ENCODE data around the gene BLACAT1.
"Not testable (repeated sequence)": the region's sequence is repeated elsewhere in the genome, so short reads cannot be mapped to it uniquely, and the experiment has no call there.

Gene BLACAT1

DNA sequence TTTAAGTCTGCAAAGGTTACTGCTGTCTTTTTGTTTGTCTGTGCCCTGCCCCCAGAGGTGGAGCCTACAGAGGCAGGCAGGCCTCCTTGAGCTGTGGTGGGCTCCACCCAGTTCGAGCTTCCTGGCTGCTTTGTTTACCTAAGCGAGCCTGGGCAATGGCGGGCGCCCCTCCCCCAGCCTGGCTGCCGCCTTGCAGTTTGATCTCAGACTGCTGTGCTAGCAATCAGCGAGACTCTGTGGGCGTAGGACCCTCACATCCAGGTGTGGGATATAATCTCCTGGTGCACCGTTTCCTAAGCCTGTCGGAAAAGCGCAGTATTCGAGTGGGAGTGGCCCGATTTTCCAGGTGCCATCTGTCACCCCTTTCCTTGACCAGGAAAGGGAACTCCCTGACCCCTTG is 49.6 kb downstream of the BLACAT1 start:
- not testable (repeated sequence) for DNase-seq
